Upper lobe of left lung (tissue), 4 donors: Measurements from ENCODE around the gene UGT1A6.

Experiments
- POLR2A ChIP-seq, 4 donors: fragments of 450-650 bp; IDR thresholded peaks; one replicate each; pipeline ENCODE4 v1.5.1; 2016 to 2017; ENCODE audit warnings: antibody characterized with exemption in 4 of 4, mild to moderate bottlenecking in 2 of 4
- POLR2AphosphoS5 ChIP-seq, 2 donors: sonication (generic); formaldehyde crosslinking; IDR thresholded peaks; one replicate each; pipeline ENCODE4 v1.5.1; 2017; ENCODE audit warnings: antibody characterized with exemption in 2 of 2
- TF ChIP-seq, protein P1 (sequence below), 6 experiments: fragments of 450-650 bp in 4 of 6; fragments of 200-600 bp in 2 of 6; sonication (generic) in 2 of 6; IDR thresholded peaks; one replicate each; pipeline ENCODE4 v1.5.1; 2016 to 2019; ENCODE audit warnings: antibody characterized with exemption in 6 of 6

- TF ChIP-seq POLR2A (IDR thresholded peaks at IDR 0.05): no peak
- TF ChIP-seq, protein P1, sequence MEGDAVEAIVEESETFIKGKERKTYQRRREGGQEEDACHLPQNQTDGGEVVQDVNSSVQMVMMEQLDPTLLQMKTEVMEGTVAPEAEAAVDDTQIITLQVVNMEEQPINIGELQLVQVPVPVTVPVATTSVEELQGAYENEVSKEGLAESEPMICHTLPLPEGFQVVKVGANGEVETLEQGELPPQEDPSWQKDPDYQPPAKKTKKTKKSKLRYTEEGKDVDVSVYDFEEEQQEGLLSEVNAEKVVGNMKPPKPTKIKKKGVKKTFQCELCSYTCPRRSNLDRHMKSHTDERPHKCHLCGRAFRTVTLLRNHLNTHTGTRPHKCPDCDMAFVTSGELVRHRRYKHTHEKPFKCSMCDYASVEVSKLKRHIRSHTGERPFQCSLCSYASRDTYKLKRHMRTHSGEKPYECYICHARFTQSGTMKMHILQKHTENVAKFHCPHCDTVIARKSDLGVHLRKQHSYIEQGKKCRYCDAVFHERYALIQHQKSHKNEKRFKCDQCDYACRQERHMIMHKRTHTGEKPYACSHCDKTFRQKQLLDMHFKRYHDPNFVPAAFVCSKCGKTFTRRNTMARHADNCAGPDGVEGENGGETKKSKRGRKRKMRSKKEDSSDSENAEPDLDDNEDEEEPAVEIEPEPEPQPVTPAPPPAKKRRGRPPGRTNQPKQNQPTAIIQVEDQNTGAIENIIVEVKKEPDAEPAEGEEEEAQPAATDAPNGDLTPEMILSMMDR (IDR thresholded peaks at IDR 0.05): no peak
- no peak for TF ChIP-seq POLR2AphosphoS5 (IDR thresholded peaks at IDR 0.05)
Measured at GRCh38 chr2:233676046-233676445, 16.6 kb upstream of the UGT1A6 start.
